Cardiac septum (tissue), 1 donor: Measurements from ENCODE around the gene TBCEL. TPM values are rescaled to one million over a fixed set of nuclear protein-coding genes. Genes with fewer than 3 reads are reported as not detected.

Experiments used
- DNase-seq: peaks from one replicate; pipeline ENCODE4 v3.0.0-alpha.2; 2020; ENCODE audit warnings: low spot score
- intact Hi-C: fragments of 100-400 bp; cut with DNase I; formaldehyde crosslinking; loops from one replicate; pipeline ENCODE4 v1.14.0; 2022
- long read RNA-seq: library from polyadenylated mRNA; unstranded; transcript quantifications from one replicate; pipeline ENCODE4 v2.0.0, GENCODE V29; 2021
- total RNA-seq: library from RNA; stranded (reverse); fragmentation: NEBNext Ultra II Directional; extraction: Animal tissue kit (Norgen Biotek cat#: 25700); gene quantifications from one replicate; pipeline ENCODE4 v1.2.1, GENCODE V29; 2021
- donor health status: DM: no; HTN: no; CAD: no.

Gene TBCEL, protein sequence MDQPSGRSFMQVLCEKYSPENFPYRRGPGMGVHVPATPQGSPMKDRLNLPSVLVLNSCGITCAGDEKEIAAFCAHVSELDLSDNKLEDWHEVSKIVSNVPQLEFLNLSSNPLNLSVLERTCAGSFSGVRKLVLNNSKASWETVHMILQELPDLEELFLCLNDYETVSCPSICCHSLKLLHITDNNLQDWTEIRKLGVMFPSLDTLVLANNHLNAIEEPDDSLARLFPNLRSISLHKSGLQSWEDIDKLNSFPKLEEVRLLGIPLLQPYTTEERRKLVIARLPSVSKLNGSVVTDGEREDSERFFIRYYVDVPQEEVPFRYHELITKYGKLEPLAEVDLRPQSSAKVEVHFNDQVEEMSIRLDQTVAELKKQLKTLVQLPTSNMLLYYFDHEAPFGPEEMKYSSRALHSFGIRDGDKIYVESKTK
- 32.9 TPM for total RNA-seq
- long read RNA-seq, full-length matches to known transcripts: 6 of 7 reads
- long read RNA-seq, partial matches to known transcripts: 0 of 7 reads
- long read RNA-seq, other reads (novel, unspliced or antisense): 1 of 7 reads

DNA sequence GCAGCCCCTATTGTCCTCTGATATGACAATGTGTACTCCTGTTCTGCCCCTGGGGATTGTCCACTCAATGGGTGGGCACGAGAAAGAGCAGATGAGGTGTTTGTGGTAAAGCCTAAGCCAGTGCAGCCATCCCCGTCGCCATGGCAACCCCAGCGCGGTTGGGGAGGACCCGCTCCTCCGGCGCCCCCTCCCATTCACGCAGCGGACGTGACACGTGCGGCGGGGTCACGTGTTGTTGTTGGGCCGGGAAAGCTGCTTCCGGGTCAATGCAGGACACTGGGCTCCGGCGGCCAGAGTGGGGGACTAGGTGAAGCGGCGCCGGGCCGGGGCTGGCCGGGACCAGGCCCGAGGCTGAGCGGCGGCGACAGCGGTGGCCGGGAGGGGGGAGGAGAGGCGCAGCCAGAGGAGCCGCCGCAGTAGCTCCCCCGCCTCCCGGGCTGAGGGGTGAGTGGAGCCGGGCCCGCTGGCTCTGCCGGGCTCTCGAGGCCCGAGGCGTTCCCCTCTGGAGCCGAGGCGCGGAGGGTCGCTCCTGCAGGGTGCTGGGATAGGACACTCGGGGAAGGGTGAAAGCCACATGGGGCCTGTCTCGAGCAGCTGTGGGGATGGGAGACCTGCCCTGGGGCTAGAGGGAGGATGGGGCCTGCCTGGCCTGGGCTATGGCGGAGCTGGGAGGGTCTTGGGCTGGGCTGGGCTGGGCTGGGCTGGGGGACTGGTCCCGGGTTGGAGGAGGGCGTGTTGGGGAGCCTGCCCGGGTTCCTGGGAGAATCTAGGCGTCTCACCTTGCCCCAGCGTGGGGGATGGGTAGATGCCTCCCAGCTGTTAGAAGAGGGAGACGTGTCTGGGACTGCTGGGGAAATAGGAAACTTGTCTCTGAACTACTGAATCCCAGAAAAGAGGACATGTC lies at the start of gene TBCEL:
Gene TBCEL, plus strand, starts transcription at position 255 of the 904 bp plus-strand sequence. CDS start 21,589 bp downstream, outside the sequence.
- intact Hi-C loops: no loop called here
- peak; percentile 91 for DNase-seq

DNA sequence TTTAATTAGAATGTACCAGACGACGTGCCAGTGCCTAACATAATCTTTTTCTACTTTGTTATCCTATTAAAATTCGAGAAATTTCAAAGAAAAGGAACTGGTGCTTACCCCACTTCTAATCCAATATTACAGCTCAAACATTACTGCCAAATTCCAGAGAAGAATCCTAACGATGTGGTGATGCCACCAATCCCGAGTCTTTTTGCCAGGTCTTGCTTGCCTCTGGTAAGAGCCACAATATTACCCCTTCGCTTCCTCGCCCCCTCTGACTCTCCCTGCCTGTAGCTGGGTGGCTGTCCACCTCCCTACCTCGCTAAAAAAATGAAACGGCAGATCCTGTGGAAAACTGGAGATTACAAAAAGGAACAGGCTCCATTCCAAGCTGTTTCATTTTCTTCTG lies 49.4 kb upstream of the TBCEL start:
- intact Hi-C loops: no loop called here
- no peak for DNase-seq

DNA sequence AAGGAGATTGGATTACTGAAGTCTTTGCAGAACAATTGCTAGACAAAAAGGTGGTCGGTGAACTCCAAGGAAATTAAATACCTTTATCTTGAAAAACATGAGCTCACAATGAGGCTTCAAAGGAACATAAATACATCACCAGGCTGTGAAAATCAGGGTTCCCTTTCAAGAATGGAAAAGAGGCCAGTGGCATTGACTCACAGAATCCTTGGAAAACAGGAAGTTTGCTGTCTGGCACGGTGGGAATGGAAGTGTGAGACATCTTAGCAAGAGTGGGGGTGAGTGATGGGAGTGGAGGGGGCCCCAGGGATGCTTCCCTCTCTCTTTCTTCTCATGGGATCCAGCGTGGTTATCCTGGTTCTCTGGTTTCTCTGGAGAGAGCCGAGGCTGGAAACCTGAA lies 48.9 kb upstream of the TBCEL start:
- intact Hi-C loops: no loop called here
- DNase-seq: no peak

DNA sequence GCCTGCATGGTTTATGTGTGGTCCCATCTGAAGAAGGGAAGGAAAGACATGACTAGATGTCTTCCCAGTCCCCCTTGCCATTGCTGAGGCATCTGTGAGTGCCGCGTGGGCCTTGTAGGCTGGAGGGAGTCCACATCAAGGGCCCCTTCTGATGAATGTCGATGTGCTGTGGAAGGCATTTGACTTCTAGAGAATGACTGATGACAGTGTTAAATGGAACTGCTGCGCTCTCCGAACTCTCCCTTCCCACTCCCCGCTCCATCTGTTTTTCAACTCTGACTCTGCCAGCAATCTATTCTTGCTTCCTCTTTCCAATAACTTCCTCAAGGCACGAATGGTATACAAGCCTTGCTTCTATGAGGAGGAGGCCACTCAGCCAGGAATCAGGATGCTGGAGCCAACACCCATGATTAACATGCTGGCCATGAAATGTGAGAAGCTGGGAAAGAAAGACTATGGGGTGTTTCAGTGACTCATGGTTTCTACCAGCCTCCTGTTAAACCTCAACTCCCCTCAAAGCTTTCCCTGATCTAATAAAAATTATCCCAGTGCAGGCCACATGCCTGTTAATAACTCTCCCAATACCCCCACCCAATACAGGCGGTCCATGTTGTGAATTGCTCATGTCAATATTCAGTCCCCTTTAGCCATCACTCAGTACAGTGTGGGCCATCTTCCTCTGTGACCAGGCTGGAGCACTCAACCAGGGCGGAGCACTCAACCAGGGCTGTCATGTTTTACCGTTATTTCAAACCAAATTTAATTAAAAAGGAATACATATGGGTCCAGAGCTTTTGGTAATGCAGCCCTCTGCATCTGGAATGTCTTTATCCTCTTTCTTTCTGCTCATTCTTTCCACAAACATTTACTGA lies 46.4 kb upstream of the TBCEL start:
- DNase-seq: no peak
- intact Hi-C loops: no loop called here

DNA sequence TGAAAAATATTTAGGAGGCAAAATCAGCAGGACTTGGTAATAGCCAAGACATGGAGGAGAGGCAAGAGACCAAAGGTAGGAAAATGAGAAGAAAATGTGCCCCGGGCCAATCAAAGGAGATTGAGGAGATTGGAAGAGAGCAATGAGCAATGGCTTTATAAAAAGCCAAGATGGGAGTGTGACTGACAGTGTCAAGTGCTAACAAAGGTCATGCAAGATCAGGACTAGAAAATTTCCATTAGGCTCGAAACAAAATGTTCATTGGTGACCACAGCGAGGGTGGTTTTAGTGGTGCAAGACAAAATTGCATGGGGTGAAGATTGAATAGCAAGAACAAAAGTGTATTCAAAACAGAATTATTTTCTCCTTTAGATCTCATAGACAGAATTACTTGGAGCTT lies 45.2 kb upstream of the TBCEL start:
- intact Hi-C loops: no loop called here
- no peak for DNase-seq

DNA sequence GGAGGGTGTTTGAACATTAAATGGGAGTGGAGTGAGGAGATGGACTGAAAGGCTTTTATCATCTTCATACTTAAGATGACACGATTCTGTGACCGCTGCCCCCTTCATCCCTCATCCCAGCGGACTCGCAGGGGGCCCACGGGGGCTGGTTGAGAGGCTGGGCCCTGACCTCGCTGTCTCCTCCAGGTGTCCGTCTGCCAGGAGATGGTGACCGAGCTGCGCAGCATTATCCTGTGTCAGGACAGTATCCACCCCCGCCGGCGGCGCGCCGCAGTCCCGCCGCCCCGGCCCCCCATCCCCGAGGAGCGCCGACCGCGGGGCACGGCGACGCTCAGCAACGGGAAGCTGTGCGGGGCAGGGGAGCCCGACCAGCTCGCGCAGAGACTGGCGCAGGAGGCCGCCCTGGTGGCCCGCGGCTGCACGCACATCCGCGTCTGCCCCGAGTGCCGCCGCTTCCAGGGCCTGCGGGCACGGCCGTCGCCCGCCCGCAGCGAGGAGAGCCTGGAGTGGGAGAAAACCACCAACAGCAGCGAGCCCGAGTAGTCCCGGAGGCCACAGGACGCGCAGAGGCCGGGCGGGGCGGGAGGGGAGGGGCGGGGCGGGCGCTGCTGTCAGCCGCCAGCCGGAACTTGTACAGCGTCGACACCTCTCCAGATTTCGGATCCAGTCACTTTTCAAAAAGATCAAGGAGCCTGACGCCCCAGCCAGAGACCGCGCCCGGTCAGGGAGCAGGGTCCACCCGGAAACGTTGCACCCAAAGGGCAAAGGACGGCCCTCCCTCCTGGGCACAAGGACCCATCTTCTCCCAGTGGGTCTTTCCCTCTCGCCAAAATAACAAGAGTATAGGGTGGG lies 38.0 kb upstream of the TBCEL start:
- no peak for DNase-seq
- intact Hi-C loops: no loop called here

DNA sequence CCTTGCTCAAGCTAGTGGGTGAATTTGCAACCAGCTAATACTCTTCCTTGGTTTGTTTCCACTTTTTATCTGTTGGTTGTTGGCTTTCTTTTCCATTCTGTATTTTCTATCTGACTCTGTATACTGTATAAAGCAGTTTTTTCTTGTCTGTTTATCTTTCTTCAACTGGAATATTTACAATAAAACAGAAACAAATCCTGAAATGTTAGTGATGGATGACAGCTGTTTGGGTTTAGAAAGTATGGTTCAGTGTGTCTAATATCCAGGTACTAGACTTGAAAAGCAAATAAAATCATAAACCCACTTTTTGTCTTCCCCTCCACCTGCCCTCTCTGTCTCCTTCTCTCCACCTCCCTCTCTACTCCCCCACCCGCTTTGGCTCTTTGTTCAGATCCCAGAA lies 35.3 kb upstream of the TBCEL start:
- DNase-seq: no peak
- intact Hi-C loops: no loop called here

DNA sequence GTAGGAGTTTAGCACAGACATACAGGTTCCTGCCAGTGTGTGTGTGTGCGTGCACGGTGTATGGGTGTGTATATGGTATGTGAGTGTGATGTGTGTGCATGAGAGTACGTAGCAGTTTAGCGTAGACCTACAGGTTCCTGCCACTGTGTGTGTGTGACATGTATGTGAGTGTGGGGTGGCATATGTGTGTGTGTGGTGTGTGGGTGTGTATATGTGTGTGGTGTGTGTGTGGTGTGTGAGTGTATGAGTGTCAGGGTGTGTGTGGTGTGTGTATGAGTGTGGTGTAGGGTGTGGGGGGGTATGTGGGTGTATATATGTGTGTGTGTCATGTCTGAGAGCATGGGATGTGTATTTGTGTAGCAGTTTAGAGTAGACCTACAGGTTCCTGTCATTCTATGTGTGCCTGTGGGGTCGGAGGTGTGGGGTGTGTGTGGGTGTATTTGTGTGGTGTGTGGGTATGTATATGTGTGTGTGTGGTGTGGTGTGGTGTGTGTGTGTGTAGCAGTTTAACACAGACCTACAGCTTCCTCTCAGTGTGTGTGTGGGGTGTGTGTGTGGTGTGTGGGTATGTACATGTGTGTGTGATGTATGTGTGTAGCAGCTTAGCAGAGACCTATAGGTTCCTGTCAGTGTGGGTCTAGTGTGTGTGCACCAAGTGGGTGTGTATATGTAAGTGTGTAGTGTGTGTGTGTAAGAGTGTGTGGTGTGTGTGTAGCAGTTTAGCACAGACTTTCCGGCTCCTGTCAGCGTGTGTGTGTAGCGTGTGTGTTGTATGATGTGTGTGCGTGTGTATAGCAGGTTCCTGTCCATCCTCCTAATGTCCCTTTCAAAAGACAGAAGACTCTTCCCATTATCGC lies 31.8 kb upstream of the TBCEL start:
- no peak for DNase-seq
- intact Hi-C loops: no loop called here

DNA sequence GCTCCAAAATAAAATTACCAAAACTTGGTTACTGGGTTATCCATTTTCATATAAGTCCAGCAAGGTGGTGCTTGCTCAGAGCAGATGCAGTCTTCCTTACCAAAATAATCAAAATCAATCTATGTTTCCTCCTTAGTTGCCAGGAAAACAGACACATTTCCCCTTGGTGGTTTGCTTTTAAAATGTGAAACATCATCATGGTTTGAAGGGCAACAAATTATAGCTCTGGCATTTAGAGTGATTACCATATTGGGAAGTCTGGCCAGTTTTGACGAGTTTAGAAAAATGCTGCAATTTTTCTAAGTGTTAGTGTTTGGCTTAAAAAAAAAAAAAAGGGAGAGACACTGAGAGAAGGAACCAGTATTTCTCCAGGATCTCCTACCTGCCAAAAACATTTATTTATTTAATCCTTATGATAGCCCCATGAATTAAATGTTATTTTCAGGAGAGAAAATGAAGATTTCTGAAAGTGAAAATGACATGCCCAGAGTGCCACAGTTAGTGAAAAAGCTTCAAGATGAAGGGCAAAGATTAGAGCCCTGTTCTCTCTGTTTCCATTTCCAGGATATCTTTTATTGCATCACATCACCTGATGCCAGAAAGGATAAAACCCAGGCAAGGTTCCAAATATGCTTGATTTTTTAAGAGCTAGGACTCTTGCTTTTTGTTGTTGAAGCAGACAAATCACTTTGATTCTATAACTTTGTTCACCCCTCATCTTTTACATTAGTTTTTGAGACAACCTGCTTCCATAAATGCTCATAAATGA lies 29.6 kb upstream of the TBCEL start:
- intact Hi-C loops: no loop called here

DNA sequence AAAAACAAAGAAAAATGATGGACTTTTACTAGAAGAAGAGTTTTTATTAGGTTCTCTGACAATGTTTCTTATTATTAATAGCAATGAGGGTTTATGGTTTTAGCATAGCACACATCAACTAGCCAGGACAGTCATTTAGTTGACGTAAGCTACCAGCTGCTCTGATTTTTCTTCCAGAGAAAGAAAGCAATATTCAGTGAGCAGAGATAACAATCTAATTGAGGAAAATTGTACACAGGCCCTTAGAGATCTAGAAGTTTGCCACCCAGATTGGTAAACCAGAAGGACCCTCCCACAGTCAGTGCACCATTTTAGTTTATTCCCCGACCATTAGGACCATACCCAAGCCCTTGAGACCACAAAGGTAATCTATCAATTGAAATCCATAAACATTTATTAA lies 28.7 kb upstream of the TBCEL start:
- DNase-seq: no peak
- intact Hi-C loops: no loop called here

More for the DNA sequence above, 29.6 kb upstream of the TBCEL start:
- DNase-seq: no peak

DNA sequence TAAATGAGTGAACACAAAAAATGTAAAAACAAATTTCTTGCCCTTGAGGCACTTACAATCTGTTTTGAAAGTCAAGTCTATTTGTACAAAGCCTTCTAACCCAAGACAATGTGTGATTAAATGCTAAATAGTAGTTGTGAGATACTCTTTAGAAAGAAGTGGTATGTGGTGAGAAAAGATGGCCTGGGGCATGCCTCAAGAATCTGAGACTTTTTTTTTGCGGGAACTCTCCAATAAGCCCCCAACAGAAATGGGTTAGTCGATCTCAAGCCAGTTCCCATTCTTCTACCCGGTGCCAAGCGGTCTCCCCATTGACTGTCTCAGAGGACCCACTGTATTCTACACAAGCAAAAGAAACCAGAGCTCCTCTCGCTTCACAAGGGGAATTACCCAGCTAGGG lies 26.9 kb upstream of the TBCEL start:
- DNase-seq: no peak
- intact Hi-C loops: no loop called here

DNA sequence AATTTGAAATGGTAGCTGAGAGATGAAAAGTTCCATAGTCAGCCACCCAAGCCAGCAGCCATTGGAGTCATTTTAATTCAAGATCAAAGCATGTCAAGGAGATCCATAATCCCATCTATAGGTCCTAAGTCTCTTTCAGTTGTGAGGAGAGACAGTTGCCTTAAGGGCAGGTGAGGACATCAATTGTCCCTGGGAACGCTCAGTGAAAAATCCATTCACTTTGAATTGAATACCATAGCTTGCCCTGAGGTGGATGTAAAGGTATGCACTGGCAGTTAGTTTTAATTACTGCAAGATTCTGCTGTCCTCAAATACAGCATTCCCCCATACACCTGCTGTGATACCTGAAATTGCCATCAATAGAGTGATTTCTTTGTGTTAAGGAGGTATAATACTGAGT lies 25.3 kb upstream of the TBCEL start:
- intact Hi-C loops: no loop called here
- DNase-seq: no peak

DNA sequence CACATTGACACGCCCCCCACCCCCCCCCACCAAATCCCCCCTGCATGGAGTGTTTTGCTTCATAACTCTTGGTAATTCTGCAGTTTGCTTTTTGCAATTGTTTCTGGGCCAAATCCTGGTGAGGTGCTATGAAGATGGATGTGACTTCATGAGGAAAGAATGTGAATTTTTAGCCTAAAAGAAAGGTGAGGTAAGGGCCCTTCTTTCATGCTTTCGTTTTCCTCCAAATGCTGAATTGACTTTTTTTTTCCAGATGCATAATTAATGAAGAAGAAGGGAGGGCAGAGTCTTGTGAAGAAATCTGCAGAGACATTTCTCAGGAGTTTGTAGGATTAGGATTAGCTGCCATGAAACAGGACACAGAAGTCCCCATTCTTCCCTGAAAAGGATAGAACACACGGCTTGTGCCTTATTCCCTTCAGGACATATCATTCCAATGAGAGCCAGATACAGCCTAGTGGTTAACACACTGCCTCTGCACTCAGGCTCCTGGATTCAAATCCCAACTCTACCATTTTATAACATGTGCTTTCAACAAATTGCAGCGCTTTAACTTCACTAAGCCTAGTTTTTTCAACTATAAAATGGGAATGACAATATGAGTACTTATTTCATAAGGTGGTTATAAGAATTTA lies 19.6 kb upstream of the TBCEL start:
- no peak for DNase-seq
- intact Hi-C loops: no loop called here

DNA sequence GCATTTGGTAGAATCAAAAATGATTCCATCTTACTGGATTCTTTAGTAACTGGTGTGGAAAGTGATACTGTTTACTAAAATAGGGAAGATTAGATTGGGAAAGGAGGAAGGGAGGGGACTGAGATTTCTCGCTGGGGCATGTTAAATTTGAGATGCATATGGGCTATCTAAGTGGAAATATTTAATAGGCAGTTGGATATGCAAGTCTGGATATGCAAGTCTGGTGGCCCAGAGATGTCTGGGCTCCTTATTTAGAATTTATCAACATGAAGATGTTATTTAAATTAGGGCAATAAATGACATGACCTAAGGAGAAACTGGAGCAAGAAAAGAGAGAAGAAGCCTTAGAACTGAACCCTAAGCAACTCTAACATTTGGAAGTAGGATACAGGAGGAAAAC lies 17.0 kb upstream of the TBCEL start:
- intact Hi-C loops: no loop called here

DNA sequence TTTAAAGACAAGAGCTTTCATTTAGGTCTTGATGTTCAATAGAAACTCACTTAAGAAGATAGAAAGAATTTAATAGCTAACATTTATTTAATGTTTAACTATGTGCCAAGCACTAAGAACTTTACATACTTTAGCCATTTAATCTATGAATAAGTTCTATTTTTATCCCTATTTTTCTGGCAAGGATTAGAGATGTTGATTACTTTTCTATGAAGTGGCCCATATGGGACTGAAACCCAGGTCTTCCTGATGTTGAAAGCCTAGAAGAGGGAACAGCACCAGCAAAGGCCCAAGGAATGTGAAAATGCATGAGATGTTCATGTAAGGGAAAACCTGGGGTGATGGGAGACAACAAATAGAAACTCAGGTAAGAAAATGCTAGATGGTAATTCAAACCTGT lies 15.4 kb upstream of the TBCEL start:
- intact Hi-C loops: no loop called here
- no peak for DNase-seq

More for the DNA sequence above, 17.0 kb upstream of the TBCEL start:
- DNase-seq: no peak

DNA sequence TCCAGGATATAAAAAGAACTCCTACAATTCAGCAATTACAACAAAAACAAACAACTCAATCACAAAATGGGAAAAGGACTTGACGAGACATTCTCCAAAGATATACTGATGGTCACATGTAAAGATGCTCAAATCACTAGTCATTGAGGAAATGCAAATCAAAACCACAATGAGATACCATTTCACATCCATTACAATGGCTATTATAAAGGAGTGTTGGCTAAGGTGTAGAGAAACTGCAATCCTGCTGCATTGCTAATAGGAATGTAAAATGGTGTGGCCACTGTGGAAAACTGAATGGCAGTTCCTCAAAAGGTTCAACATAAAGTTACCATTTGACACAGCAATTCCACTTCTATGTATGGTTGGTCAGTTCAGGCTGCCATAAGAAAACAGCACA lies 11.8 kb upstream of the TBCEL start:
- intact Hi-C loops: no loop called here
- DNase-seq: no peak

DNA sequence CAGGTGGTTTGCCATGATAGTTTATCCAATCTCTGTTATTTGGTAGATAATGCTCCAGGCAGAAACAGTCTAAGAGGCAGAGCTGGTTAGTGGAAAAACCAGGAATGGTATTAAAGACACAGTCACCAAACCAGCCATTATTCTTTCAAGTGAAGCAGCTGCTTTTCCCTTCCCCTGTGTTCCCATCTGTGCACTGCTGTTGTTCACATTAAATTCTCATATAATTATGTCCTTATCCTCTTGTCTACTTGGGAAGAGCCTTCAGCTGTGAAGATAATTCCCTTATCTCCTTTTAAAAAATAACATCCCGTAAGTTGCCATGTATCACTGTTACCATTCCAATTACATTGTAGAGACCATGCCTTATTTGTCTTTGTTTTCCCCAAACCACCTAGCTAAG lies 5.2 kb upstream of the TBCEL start:
- intact Hi-C loops: no loop called here
- DNase-seq: no peak
